GM12878 (cell line): ENCODE results near the gene PROX2. TPM values are rescaled to one million over a fixed set of nuclear protein-coding genes. Genes with fewer than 3 reads are reported as not detected.

ENCODE experiments used
- ATAC-seq: fragments of 200-7000 bp; cut with Tn5 transposase; 3 replicates; pipeline ENCODE4 v1.9.1; 2020; ENCODE audit warnings: mild to moderate bottlenecking, moderate library complexity
- BruUV-seq: library from RNA; stranded (reverse); fragments of 400-500 nt; replicated peaks from 2 replicates; lab custom pipeline; 2021; lab: Mats Ljungman, UMichigan
- CTCF ChIA-PET: fragments of 300-600 bp; sonication (Branson Sonifier 250); formaldehyde crosslinking; extraction: SDS; loops from one replicate; lab custom pipeline; 2021; ENCODE audit warnings: inconsistent platforms; lab: Yijun Ruan, JAX
- POLR2A ChIA-PET: fragments of 350-600 bp; formaldehyde crosslinking; extraction: SDS; loops from one replicate; lab custom pipeline; 2021; ENCODE audit warnings: inconsistent platforms; lab: Charles Lee
- RAD21 ChIA-PET: fragments of 300-600 bp; sonication (Branson Sonifier 250); formaldehyde crosslinking; loops from one replicate; lab custom pipeline; 2023; ENCODE audit warnings: antibody characterized with exemption; ENCODE audit not compliant: unreplicated experiment; lab: Charles Lee
- SMC1A ChIA-PET: fragments of 300-600 bp; sonication (Branson Sonifier 250); formaldehyde crosslinking; loops from one replicate; lab custom pipeline; 2023; ENCODE audit not compliant: unreplicated experiment, uncharacterized antibody; lab: Charles Lee
- DNase-seq: peaks from one replicate; pipeline ENCODE4 v3.0.0-alpha.2; 2011; ENCODE audit warnings: low read depth, low spot score
- FAIRE-seq: peaks from 3 replicates; lab custom pipeline; 2011; peaks lifted over from hg19 to GRCh38; lab: Jason Lieb, UNC
- H2AFZ ChIP-seq: 2 replicates; pipeline ENCODE4 v1.6.0; 2011; ENCODE audit warnings: low read depth, low read length, control low read depth; ENCODE audit not compliant: control insufficient read depth
- H3K27ac ChIP-seq: 2 replicates; pipeline ENCODE4 v1.5.1; 2011; ENCODE audit warnings: control low read depth; ENCODE audit not compliant: control insufficient read depth, insufficient read depth
- H3K27me3 ChIP-seq, 2 experiments: replicated peaks in 1 of 2; 2 replicates each; pipeline versions ENCODE4 v1.6.0 to v1.6.1; 2011; ENCODE audit warnings: low read length in 1 of 2; ENCODE audit not compliant: control insufficient read depth in 2 of 2, insufficient read depth in 2 of 2
- H3K36me3 ChIP-seq, 2 experiments: 2 replicates each; pipeline ENCODE4 v1.5.1; 2011; ENCODE audit warnings: low read length in 1 of 2; ENCODE audit not compliant: control insufficient read depth in 2 of 2, insufficient read depth in 2 of 2
- H3K4me1 ChIP-seq: 2 replicates; pipeline ENCODE4 v1.6.1; 2011; ENCODE audit warnings: mild to moderate bottlenecking, low read length, moderate library complexity, mixed read lengths; ENCODE audit not compliant: control insufficient read depth, insufficient read depth
- H3K4me2 ChIP-seq: 2 replicates; pipeline ENCODE4 v1.6.0; 2011; ENCODE audit warnings: control low read depth; ENCODE audit not compliant: control insufficient read depth, insufficient read depth
- H3K4me3 ChIP-seq: fragments of 200-600 bp; sonication (generic); 2 replicates; pipeline ENCODE4 v1.5.1; 2016
- H3K79me2 ChIP-seq: 2 replicates; pipeline ENCODE4 v1.6.0; 2011; ENCODE audit warnings: low read length; ENCODE audit not compliant: control insufficient read depth, insufficient read depth
- H3K9ac ChIP-seq: 2 replicates; pipeline ENCODE4 v1.8.0; 2011; ENCODE audit warnings: low read length, control low read depth, mixed read lengths; ENCODE audit not compliant: control insufficient read depth, insufficient read depth
- H3K9me3 ChIP-seq: replicated peaks from 3 replicates; pipeline ENCODE4 v1.5.1; 2011; ENCODE audit warnings: mild to moderate bottlenecking, low read length; ENCODE audit not compliant: control insufficient read depth, insufficient read depth
- H4K20me1 ChIP-seq: 2 replicates; pipeline ENCODE4 v1.6.0; 2011; ENCODE audit not compliant: control insufficient read depth, insufficient read depth
- BMI1 ChIP-seq: fragments of 450-650 bp; IDR thresholded peaks from 2 replicates; pipeline ENCODE4 v1.6.1; 2016; ENCODE audit warnings: mild to moderate bottlenecking, moderate library complexity, borderline replicate concordance
- CREB1 ChIP-seq: IDR thresholded peaks from 2 replicates; pipeline ENCODE4 v1.6.1; 2012; ENCODE audit warnings: low read depth, mild to moderate bottlenecking, inconsistent platforms
- EGR1 ChIP-seq, 2 experiments: IDR thresholded peaks; 1 replicate in 1 of 2; 2 replicates in 1 of 2; pipeline ENCODE4 v1.6.1; 2011 to 2012; ENCODE audit warnings: low read depth in 2 of 2, low read length in 2 of 2, borderline replicate concordance in 1 of 2, mild to moderate bottlenecking in 1 of 2, moderate library complexity in 1 of 2
- IKZF1 ChIP-seq: fragments of 450-650 bp; conservative IDR thresholded peaks from 2 replicates; pipeline ENCODE4 v1.6.1; 2017; ENCODE audit warnings: antibody characterized with exemption, mild to moderate bottlenecking
- IKZF2 ChIP-seq, 2 experiments: fragments of 450-650 bp; IDR thresholded peaks; 2 replicates each; pipeline ENCODE4 v1.6.1; 2017; ENCODE audit warnings: mild to moderate bottlenecking in 2 of 2, moderate library complexity in 2 of 2
- KLF5 ChIP-seq: fragments of 450-650 bp; IDR thresholded peaks from 2 replicates; pipeline ENCODE4 v1.6.1; 2014; ENCODE audit warnings: mild to moderate bottlenecking; ENCODE audit not compliant: partially characterized antibody
- MYC ChIP-seq: IDR thresholded peaks from 2 replicates; pipeline ENCODE4 v1.6.1; 2011; ENCODE audit warnings: mild to moderate bottlenecking, low read length, moderate library complexity, inconsistent platforms; ENCODE audit not compliant: insufficient read depth, insufficient replicate concordance, insufficient read length, severe bottlenecking
- NFIC ChIP-seq: IDR thresholded peaks from 2 replicates; pipeline ENCODE4 v1.6.1; 2012; ENCODE audit warnings: low read depth, mild to moderate bottlenecking, inconsistent platforms, low read length, moderate library complexity
- PAX5 ChIP-seq: IDR thresholded peaks from 2 replicates; pipeline ENCODE4 v1.6.1; 2011; ENCODE audit warnings: low read depth, low read length, borderline replicate concordance
- RFX5 ChIP-seq: IDR thresholded peaks from 2 replicates; pipeline ENCODE4 v1.6.1; 2011; ENCODE audit warnings: low read depth, low read length, improper control_type of control experiment
- TAF1 ChIP-seq: IDR thresholded peaks from 2 replicates; pipeline ENCODE4 v1.6.1; 2011; ENCODE audit warnings: mild to moderate bottlenecking, low read depth, low read length, borderline replicate concordance
- TCF12 ChIP-seq: IDR thresholded peaks from 2 replicates; pipeline ENCODE4 v1.6.1; 2011; ENCODE audit warnings: low read depth, mild to moderate bottlenecking, low read length
- TCF7 ChIP-seq: IDR thresholded peaks from 2 replicates; pipeline ENCODE4 v1.6.1; 2014; ENCODE audit warnings: antibody characterized with exemption, borderline replicate concordance
- WGBS: methylation state at CpG from one replicate; pipeline ENCODE4 v1.1.6; 2016; ENCODE audit warnings: low lambda C conversion rate; ENCODE audit not compliant: insufficient replicate concordance, insufficient coverage; ENCODE audit errors: missing lambda C conversion rate; 5-methylcytosine and 5-hydroxymethylcytosine counted together
- in situ Hi-C: fragments of 300-500 bp; cut with MboI; formaldehyde crosslinking; loops from 9 replicates; pipeline ENCODE4 v1.14.3; 2018; ENCODE audit warnings: mixed read lengths
- intact Hi-C: fragments of 100-400 bp; cut with micrococcal nuclease; formaldehyde crosslinking; loops from one replicate; pipeline ENCODE4 v1.14.2; 2022; ENCODE audit not compliant: unreplicated experiment
- polyA plus RNA-seq, 11 experiments: library from polyadenylated mRNA; depleted of rRNA in 4 of 11; unstranded in 6 of 11; stranded (reverse) in 5 of 11; fragments of >200 nt; fragmentation: Nextera tagmentation in 4 of 11; fragmentation: Illumina TruSeq in 1 of 11; extraction: Ambion mirVana in 4 of 11; extraction: Trizol in 1 of 11; gene quantifications; 1 replicate in 1 of 11; 2 replicates in 10 of 11; pipeline versions ENCODE4 v1.2.1 to v1.2.3, GENCODE V29; 2011 to 2016; ENCODE audit warnings: inconsistent platforms in 2 of 11, missing spikeins in 2 of 11, low read depth in 1 of 11
- total RNA-seq, 4 experiments: library from RNA; depleted of rRNA in 3 of 4; stranded (reverse); fragments of >200 nt in 3 of 4; fragmentation: Illumina TruSeq in 1 of 4; extraction: Trizol in 1 of 4; gene quantifications; 2 replicates each; pipeline versions ENCODE4 v1.2.1 to v1.2.3, GENCODE V29; 2013 to 2021
- TF ChIP-seq, protein P1 (sequence below): fragments of 450-650 bp; IDR thresholded peaks from 2 replicates; pipeline ENCODE4 v1.6.1; 2016; ENCODE audit warnings: mild to moderate bottlenecking, moderate library complexity, borderline replicate concordance
- TF ChIP-seq, protein P2 (sequence below): fragments of 450-650 bp; formaldehyde crosslinking; IDR thresholded peaks from 2 replicates; pipeline ENCODE4 v1.4.0; 2022; ENCODE audit warnings: mild to moderate bottlenecking, moderate library complexity

PROX2 gene
- total and polyA plus RNA-seq, 10 of the 15 experiments (the other 5 are each of a cell fraction or from before 2014, with no cell fraction given) = 0.04 to 0.42 (median 0.19) TPM

DNA sequence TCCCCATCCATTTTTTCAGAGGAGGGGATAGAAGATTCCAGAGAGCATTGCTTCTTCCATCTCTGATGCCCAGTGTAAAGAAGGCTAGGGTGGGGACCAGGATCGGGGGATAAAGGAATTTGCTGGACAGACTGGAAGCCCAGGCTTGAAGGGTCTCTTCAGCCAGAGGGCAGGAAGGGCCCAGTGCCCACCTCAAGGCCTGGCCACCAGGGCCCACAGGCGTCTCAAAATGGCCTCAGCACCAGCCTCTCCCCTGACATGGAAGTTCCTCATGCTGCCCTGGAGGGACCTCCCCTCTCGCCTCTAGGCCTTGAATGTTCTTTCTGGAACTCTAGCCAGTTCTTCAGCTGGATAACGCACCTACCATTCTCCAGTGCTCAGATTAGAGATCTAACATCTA, 44.3 kb upstream of the PROX2 start:
- Histone ChIP-seq H3K4me1 (no peaks in the 10 kb centered on the region; the same call in 1 of the 2 replicates), H3K4me3 (no peak overlapping the region), H2AFZ (no peak overlapping the region), H3K4me2 (no peak overlapping the region), H3K36me3 (no peaks in the 10 kb centered on the region), H3K9ac (no peak overlapping the region), H3K79me2 (no peaks in the 10 kb centered on the region), H4K20me1 (no peaks in the 10 kb centered on the region), H3K9me3 (no peaks in the 10 kb centered on the region), H3K27me3 (no peaks in the 10 kb centered on the region), H3K27ac (no peak overlapping the region)
- POLR2A ChIA-PET = no interaction called here
- TF ChIP-seq EGR1 (IDR thresholded peaks at IDR 0.05; ENCODE audit: borderline replicate concordance in 1 of 2, low read depth in 2 of 2, low read length in 2 of 2) = no peak
- TF ChIP-seq KLF5 = no peak
- TF ChIP-seq, protein P1, sequence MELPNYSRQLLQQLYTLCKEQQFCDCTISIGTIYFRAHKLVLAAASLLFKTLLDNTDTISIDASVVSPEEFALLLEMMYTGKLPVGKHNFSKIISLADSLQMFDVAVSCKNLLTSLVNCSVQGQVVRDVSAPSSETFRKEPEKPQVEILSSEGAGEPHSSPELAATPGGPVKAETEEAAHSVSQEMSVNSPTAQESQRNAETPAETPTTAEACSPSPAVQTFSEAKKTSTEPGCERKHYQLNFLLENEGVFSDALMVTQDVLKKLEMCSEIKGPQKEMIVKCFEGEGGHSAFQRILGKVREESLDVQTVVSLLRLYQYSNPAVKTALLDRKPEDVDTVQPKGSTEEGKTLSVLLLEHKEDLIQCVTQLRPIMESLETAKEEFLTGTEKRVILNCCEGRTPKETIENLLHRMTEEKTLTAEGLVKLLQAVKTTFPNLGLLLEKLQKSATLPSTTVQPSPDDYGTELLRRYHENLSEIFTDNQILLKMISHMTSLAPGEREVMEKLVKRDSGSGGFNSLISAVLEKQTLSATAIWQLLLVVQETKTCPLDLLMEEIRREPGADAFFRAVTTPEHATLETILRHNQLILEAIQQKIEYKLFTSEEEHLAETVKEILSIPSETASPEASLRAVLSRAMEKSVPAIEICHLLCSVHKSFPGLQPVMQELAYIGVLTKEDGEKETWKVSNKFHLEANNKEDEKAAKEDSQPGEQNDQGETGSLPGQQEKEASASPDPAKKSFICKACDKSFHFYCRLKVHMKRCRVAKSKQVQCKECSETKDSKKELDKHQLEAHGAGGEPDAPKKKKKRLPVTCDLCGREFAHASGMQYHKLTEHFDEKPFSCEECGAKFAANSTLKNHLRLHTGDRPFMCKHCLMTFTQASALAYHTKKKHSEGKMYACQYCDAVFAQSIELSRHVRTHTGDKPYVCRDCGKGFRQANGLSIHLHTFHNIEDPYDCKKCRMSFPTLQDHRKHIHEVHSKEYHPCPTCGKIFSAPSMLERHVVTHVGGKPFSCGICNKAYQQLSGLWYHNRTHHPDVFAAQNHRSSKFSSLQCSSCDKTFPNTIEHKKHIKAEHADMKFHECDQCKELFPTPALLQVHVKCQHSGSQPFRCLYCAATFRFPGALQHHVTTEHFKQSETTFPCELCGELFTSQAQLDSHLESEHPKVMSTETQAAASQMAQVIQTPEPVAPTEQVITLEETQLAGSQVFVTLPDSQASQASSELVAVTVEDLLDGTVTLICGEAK = no peak
- TF ChIP-seq RFX5 = no peak
- TF ChIP-seq MYC = no peak
- no peak for TF ChIP-seq CREB1
- TF ChIP-seq TAF1 = no peak
- TF ChIP-seq, protein P2, sequence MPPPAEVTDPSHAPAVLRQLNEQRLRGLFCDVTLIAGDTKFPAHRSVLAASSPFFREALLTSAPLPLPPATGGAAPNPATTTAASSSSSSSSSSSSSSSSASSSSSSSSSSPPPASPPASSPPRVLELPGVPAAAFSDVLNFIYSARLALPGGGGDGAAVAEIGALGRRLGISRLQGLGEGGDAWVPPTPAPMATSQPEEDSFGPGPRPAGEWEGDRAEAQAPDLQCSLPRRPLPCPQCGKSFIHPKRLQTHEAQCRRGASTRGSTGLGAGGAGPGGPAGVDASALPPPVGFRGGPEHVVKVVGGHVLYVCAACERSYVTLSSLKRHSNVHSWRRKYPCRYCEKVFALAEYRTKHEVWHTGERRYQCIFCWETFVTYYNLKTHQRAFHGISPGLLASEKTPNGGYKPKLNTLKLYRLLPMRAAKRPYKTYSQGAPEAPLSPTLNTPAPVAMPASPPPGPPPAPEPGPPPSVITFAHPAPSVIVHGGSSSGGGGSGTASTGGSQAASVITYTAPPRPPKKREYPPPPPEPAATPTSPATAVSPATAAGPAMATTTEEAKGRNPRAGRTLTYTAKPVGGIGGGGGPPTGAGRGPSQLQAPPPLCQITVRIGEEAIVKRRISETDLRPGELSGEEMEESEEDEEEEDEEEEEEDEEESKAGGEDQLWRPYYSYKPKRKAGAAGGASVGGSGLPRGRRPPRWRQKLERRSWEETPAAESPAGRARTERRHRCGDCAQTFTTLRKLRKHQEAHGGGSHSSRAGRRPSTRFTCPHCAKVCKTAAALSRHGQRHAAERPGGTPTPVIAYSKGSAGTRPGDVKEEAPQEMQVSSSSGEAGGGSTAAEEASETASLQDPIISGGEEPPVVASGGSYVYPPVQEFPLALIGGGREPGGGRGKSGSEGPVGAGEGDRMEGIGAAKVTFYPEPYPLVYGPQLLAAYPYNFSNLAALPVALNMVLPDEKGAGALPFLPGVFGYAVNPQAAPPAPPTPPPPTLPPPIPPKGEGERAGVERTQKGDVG = no peak
- TF ChIP-seq BMI1 = no peak
- no peak for TF ChIP-seq IKZF1
- no peak for TF ChIP-seq PAX5
- TF ChIP-seq TCF7 = no peak
- no peak for TF ChIP-seq NFIC
- TF ChIP-seq IKZF2 (IDR thresholded peaks at IDR 0.05) = no peak
- no peak for TF ChIP-seq TCF12
- FAIRE-seq (no peak), DNase-seq (no peak), ATAC-seq (no peak)
- SMC1A ChIA-PET = no interaction called here
- intact Hi-C loops (no loop called here), in situ Hi-C loops (no loop called here)
- no TSS peak for BruUV-seq
- CTCF ChIA-PET = interaction anchor here (0.9 to 1.9 kb wide), 3 partner anchors 14 to 168 kb away, joined by 3 to 8 read pairs (median 5); no protein-coding TSS in a partner anchor
- WGBS = 55% methylated on average over 4 of the region's 4 CpGs
- RAD21 ChIA-PET = no interaction called here
